Lower leg skin (tissue), 3 donors: ENCODE measurements around the gene CEP131.

Experiments
- CTCF ChIP-seq, 3 donors: fragments of 450-650 bp; IDR thresholded peaks; one replicate each; pipeline ENCODE4 v1.5.1; 2016; ENCODE audit warnings: antibody characterized with exemption in 3 of 3, mild to moderate bottlenecking in 3 of 3, moderate library complexity in 2 of 3
- POLR2A ChIP-seq, 2 donors: fragments of 450-650 bp; IDR thresholded peaks; one replicate each; pipeline ENCODE4 v1.6.1; 2016 to 2017; ENCODE audit warnings: antibody characterized with exemption in 2 of 2, mild to moderate bottlenecking in 1 of 2, moderate library complexity in 1 of 2

DNA sequence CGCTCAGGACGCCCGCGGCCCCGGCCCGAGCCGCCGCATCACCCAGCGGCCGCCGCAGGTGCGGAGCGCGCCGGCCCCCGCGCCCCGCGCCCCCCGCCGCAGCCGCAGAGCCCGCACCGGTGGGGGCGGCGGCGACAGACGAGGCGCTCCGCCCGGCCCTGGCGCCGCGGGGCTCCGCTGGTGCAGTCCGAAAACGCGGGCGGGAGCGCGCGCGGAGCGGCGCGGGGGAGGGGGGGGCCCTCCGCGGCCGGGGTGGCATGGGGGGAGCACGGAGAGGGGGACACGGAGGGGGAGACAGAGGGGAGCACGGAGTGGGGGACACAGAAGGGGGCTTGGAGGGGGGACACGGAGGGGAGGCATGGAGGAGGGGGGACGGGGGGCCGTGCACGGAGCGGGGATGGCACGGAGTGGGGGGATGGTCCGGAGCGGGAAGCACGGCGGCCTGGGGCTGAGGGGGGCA, 56.7 kb downstream of the CEP131 start, which contains the start of gene AATK:
- TF ChIP-seq CTCF (IDR thresholded peaks at IDR 0.05) (no peak), POLR2A (IDR thresholded peaks at IDR 0.05) (no peak)
